WTC11 (cell line): Measurements from ENCODE around the gene HDX. TPM values are rescaled to one million over a fixed set of nuclear protein-coding genes. Genes with fewer than 3 reads are reported as not detected.

ENCODE experiments used
- ATAC-seq: fragments of 200-7000 bp; cut with Tn5 transposase; 2 replicates; pipeline ENCODE4 v1.10.0; 2021; ENCODE audit warnings: mild to moderate bottlenecking, moderate library complexity
- CTCF ChIA-PET: fragments of 300-600 bp; sonication (Branson Sonifier 250); formaldehyde crosslinking; loops from one replicate; lab custom pipeline; 2021; ENCODE audit warnings: antibody characterized with exemption; lab: Charles Lee
- POLR2A ChIA-PET: fragments of 350-600 bp; sonication (Branson Sonifier 250); formaldehyde crosslinking; loops from one replicate; lab custom pipeline; 2021; ENCODE audit warnings: antibody characterized with exemption; lab: Charles Lee
- DNase-seq: peaks from one replicate; pipeline ENCODE4 v3.0.0; 2021; ENCODE audit warnings: low spot score
- H3K27ac Mint-ChIP-seq: 2 replicates; pipeline ENCODE4 v1.8.0; 2021; ENCODE audit warnings: mixed read lengths
- H3K27me3 Mint-ChIP-seq: 2 replicates; pipeline ENCODE4 v1.8.0; 2021; ENCODE audit warnings: low read depth, mild to moderate bottlenecking, moderate library complexity, mixed read lengths
- H3K36me3 Mint-ChIP-seq: 2 replicates; pipeline ENCODE4 v1.8.0; 2021; ENCODE audit warnings: mixed read lengths
- H3K4me1 Mint-ChIP-seq: 2 replicates; pipeline ENCODE4 v1.8.0; 2022; ENCODE audit warnings: mixed read lengths
- H3K4me3 Mint-ChIP-seq: 2 replicates; pipeline ENCODE4 v1.8.0; 2021; ENCODE audit warnings: mild to moderate bottlenecking, moderate library complexity, mixed read lengths
- H3K9me3 Mint-ChIP-seq: 2 replicates; pipeline ENCODE4 v1.8.0; 2021; ENCODE audit warnings: mixed read lengths
- CBFB ChIP-seq: sonication (generic); formaldehyde crosslinking; IDR thresholded peaks from 2 replicates; pipeline ENCODE4 v1.8.1; 2022; ENCODE audit warnings: mild to moderate bottlenecking, low read depth, missing genetic modification reagents
- ESRRA ChIP-seq: sonication (generic); formaldehyde crosslinking; IDR thresholded peaks from 2 replicates; pipeline ENCODE4 v1.8.1; 2022; ENCODE audit warnings: mild to moderate bottlenecking, missing genetic modification reagents, borderline replicate concordance
- ETV6 ChIP-seq: sonication (generic); formaldehyde crosslinking; IDR thresholded peaks from 2 replicates; pipeline ENCODE4 v1.8.1; 2022; ENCODE audit warnings: mild to moderate bottlenecking, missing genetic modification reagents
- FOXP1 ChIP-seq: sonication (generic); formaldehyde crosslinking; IDR thresholded peaks from 2 replicates; pipeline ENCODE4 v1.8.0; 2022; ENCODE audit warnings: missing genetic modification reagents, mild to moderate bottlenecking, moderate library complexity, borderline replicate concordance
- HMGA2 ChIP-seq: fragments of 250-450 bp; sonication (Bioruptor Pico); IDR thresholded peaks from 2 replicates; pipeline ENCODE4 v1.4.0; 2021; ENCODE audit warnings: mild to moderate bottlenecking, moderate library complexity
- IRF2 ChIP-seq: sonication (generic); formaldehyde crosslinking; IDR thresholded peaks from 2 replicates; pipeline ENCODE4 v1.8.0; 2022; ENCODE audit warnings: low read depth, missing genetic modification reagents, borderline replicate concordance
- NFE2L1 ChIP-seq: sonication (generic); formaldehyde crosslinking; IDR thresholded peaks from 2 replicates; pipeline ENCODE4 v1.8.1; 2023; ENCODE audit warnings: missing genetic modification reagents
- RELA ChIP-seq: sonication (generic); formaldehyde crosslinking; IDR thresholded peaks from 2 replicates; pipeline ENCODE4 v1.8.1; 2022; ENCODE audit warnings: missing genetic modification reagents, mild to moderate bottlenecking, borderline replicate concordance
- ZNF423 ChIP-seq: fragments of 250-450 bp; sonication (Bioruptor Pico); IDR thresholded peaks from 2 replicates; pipeline ENCODE4 v2.1.2; 2022; ENCODE audit warnings: mild to moderate bottlenecking, moderate library complexity
- ZNF671 ChIP-seq: fragments of 250-450 bp; sonication (Bioruptor Pico); IDR thresholded peaks from 2 replicates; pipeline ENCODE4 v1.8.0; 2021; ENCODE audit warnings: mild to moderate bottlenecking
- total RNA-seq: library from RNA; stranded (reverse); gene quantifications from 3 replicates; pipeline ENCODE4 v1.2.3, GENCODE V29; 2021
- TF ChIP-seq, protein P1 (sequence below): sonication (generic); formaldehyde crosslinking; IDR thresholded peaks from 2 replicates; pipeline ENCODE4 v1.8.1; 2023; ENCODE audit warnings: mild to moderate bottlenecking, moderate library complexity, missing genetic modification reagents
- TF ChIP-seq, protein P2 (sequence below): sonication (generic); formaldehyde crosslinking; IDR thresholded peaks from 2 replicates; pipeline ENCODE4 v1.8.0; 2023; ENCODE audit warnings: missing genetic modification reagents
- TF ChIP-seq, protein P3 (sequence below): fragments of 200-600 bp; IDR thresholded peaks from 2 replicates; pipeline ENCODE4 v1.8.0; 2022; ENCODE audit warnings: antibody characterized with exemption
- TF ChIP-seq, protein P4 (sequence below): sonication (generic); formaldehyde crosslinking; IDR thresholded peaks from 2 replicates; pipeline ENCODE4 v1.8.0; 2022; ENCODE audit warnings: mild to moderate bottlenecking, missing genetic modification reagents
- TF ChIP-seq, protein P5 (sequence below): sonication (generic); formaldehyde crosslinking; conservative IDR thresholded peaks from 2 replicates; pipeline ENCODE4 v1.8.1; 2023; ENCODE audit warnings: mild to moderate bottlenecking, low read depth, missing genetic modification reagents, moderate library complexity
- TF ChIP-seq, protein P6 (sequence below): sonication (generic); formaldehyde crosslinking; IDR thresholded peaks from 2 replicates; pipeline ENCODE4 v1.8.1; 2022; ENCODE audit warnings: missing genetic modification reagents, borderline replicate concordance
- TF ChIP-seq, protein P7 (sequence below): sonication (generic); formaldehyde crosslinking; conservative IDR thresholded peaks from 2 replicates; pipeline ENCODE4 v1.8.1; 2022; ENCODE audit warnings: mild to moderate bottlenecking, missing genetic modification reagents
- TF ChIP-seq, protein P8 (sequence below): sonication (generic); formaldehyde crosslinking; IDR thresholded peaks from 2 replicates; pipeline ENCODE4 v1.8.1; 2023; ENCODE audit warnings: mild to moderate bottlenecking, missing genetic modification reagents, moderate library complexity
- TF ChIP-seq, protein P9 (sequence below): sonication (generic); formaldehyde crosslinking; IDR thresholded peaks from 2 replicates; pipeline ENCODE4 v1.8.0; 2022; ENCODE audit warnings: mild to moderate bottlenecking, missing genetic modification reagents

The HDX gene
- total RNA-seq, 1 experiment from 2014 or later, result 6.3 TPM

DNA sequence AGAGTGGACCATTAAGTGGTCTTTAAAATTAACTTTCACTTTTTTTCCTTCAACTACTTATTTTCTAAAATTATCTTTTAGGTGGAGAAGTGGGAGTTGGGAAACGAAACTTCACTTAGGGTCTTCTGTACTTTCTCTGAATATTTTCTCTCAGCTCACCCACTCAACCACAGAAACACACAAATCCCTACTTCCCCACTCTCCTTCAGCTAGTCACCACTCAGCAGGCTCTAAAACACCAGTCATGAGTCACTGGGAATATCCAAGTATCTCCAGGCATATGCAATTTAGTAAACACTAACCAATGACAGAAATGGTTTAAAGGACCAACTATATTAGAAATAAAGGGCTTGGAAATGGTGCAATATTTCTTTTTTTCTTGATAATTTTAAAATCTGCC is 161.3 kb downstream of the HDX start:
- ChIA-PET POLR2A (no interaction called here), CTCF (interaction anchor here (0.9 kb wide), 1 partner anchor 294 kb away, joined by 3 read pairs; no protein-coding TSS in a partner anchor)
- ATAC-seq (no peak), DNase-seq (no peak)
- no peaks in the 10 kb centered on the region for H3K9me3 Mint-ChIP-seq
- TF ChIP-seq ZNF423 (CRISPR knock-in tag) (no peak), IRF2 (CRISPR knock-in tag) (no peak)
- TF ChIP-seq, protein P1, sequence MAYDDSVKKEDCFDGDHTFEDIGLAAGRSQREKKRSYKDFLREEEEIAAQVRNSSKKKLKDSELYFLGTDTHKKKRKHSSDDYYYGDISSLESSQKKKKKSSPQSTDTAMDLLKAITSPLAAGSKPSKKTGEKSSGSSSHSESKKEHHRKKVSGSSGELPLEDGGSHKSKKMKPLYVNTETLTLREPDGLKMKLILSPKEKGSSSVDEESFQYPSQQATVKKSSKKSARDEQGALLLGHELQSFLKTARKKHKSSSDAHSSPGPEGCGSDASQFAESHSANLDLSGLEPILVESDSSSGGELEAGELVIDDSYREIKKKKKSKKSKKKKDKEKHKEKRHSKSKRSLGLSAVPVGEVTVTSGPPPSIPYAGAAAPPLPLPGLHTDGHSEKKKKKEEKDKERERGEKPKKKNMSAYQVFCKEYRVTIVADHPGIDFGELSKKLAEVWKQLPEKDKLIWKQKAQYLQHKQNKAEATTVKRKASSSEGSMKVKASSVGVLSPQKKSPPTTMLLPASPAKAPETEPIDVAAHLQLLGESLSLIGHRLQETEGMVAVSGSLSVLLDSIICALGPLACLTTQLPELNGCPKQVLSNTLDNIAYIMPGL, result no peak
- H3K36me3 Mint-ChIP-seq, result no peaks in the 10 kb centered on the region
- H3K27ac Mint-ChIP-seq, result no peak overlapping the region
- no peaks in the 10 kb centered on the region for H3K27me3 Mint-ChIP-seq
- H3K4me1 Mint-ChIP-seq, result peaks cover 21% of the 10 kb centered on the region
- no peak overlapping the region for H3K4me3 Mint-ChIP-seq

DNA sequence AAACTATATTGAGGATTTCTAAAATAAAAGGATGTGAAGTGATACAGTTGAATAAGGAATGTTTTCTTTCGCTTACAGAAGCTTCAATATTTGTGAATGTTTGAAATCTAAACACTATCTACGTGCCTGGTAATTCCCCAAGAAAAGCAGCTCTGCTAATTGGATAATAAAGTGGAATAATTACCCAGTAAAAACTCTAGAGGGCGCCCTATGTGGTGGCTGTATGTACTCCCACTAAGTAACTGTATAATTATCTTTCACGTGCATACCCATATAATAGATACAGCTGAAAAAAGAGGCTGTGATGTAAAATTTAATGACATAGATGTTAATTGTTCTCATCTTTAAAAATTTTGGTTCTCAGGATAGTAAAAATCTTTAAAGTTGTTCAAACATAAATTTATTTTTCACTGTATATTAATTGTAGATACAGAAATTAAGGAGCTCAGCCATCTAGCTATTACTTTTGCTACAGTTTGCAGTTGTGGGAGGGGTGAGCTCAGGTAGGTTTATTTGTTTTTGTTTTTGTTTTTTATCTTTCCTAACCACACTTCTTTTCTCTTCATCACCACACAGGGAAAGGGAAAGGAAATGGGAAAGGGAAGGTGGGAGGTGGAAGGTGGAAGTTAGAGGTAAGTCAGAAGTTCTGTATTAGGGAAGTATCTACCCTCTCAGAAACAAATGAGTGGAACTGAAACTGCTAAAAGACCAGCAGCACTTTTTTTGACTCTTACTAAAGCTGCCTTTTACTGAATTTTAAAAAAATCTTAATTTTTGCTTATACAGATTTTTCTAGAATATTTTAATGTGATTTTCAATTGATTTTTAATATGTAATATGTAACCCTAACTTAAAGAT is 162.5 kb downstream of the HDX start:
- DNase-seq, result no peak
- ChIA-PET POLR2A (no interaction called here), CTCF (interaction anchor here (0.6 to 1.3 kb wide), 11 partner anchors 9 to 541 kb away, joined by 3 to 7 read pairs (median 4); no protein-coding TSS in a partner anchor)
- peaks cover 26% of the 10 kb centered on the region for H3K4me1 Mint-ChIP-seq
- no peak overlapping the region for H3K27ac Mint-ChIP-seq
- H3K27me3 Mint-ChIP-seq, result no peaks in the 10 kb centered on the region
- H3K36me3 Mint-ChIP-seq, result no peaks in the 10 kb centered on the region
- TF ChIP-seq, protein P2, sequence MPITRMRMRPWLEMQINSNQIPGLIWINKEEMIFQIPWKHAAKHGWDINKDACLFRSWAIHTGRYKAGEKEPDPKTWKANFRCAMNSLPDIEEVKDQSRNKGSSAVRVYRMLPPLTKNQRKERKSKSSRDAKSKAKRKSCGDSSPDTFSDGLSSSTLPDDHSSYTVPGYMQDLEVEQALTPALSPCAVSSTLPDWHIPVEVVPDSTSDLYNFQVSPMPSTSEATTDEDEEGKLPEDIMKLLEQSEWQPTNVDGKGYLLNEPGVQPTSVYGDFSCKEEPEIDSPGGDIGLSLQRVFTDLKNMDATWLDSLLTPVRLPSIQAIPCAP (CRISPR knock-in tag), result no peak
- TF ChIP-seq, protein P3, sequence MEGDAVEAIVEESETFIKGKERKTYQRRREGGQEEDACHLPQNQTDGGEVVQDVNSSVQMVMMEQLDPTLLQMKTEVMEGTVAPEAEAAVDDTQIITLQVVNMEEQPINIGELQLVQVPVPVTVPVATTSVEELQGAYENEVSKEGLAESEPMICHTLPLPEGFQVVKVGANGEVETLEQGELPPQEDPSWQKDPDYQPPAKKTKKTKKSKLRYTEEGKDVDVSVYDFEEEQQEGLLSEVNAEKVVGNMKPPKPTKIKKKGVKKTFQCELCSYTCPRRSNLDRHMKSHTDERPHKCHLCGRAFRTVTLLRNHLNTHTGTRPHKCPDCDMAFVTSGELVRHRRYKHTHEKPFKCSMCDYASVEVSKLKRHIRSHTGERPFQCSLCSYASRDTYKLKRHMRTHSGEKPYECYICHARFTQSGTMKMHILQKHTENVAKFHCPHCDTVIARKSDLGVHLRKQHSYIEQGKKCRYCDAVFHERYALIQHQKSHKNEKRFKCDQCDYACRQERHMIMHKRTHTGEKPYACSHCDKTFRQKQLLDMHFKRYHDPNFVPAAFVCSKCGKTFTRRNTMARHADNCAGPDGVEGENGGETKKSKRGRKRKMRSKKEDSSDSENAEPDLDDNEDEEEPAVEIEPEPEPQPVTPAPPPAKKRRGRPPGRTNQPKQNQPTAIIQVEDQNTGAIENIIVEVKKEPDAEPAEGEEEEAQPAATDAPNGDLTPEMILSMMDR, result peak; percentile 66
- TF ChIP-seq ETV6, result no peak
- TF ChIP-seq, protein P4, sequence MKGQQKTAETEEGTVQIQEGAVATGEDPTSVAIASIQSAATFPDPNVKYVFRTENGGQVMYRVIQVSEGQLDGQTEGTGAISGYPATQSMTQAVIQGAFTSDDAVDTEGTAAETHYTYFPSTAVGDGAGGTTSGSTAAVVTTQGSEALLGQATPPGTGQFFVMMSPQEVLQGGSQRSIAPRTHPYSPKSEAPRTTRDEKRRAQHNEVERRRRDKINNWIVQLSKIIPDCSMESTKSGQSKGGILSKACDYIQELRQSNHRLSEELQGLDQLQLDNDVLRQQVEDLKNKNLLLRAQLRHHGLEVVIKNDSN (CRISPR knock-in tag), result no peak
- ATAC-seq, result peak; percentile 43; the same call in 1 of the 2 replicates
- no peaks in the 10 kb centered on the region for H3K9me3 Mint-ChIP-seq
- H3K4me3 Mint-ChIP-seq, result no peak overlapping the region

DNA sequence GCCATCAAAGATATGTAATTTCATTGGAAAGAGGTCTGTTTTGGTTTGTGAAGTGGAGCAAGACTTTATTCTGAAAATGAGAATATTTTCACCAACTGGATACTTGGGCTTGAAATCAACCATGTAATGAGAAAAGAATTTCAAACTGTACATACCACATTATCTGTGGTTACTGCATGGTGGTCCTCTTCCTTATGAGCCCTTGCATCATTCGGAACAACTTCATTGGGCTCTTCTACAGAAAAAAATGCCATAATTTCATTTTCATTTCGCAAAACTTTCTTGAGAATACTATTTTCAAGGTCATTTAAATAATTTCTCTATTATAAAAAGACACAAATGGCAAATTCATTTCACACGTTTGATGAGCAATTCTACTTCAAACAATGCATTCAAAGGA is 165.6 kb downstream of the HDX start:
- Mint-ChIP-seq H3K27ac (no peak overlapping the region), H3K36me3 (no peaks in the 10 kb centered on the region), H3K4me1 (peaks cover 30% of the 10 kb centered on the region), H3K9me3 (no peaks in the 10 kb centered on the region), H3K27me3 (no peaks in the 10 kb centered on the region), H3K4me3 (no peak overlapping the region)
- ChIA-PET POLR2A (no interaction called here), CTCF (no interaction called here)
- ATAC-seq (no peak), DNase-seq (no peak)
- TF ChIP-seq, protein P5, sequence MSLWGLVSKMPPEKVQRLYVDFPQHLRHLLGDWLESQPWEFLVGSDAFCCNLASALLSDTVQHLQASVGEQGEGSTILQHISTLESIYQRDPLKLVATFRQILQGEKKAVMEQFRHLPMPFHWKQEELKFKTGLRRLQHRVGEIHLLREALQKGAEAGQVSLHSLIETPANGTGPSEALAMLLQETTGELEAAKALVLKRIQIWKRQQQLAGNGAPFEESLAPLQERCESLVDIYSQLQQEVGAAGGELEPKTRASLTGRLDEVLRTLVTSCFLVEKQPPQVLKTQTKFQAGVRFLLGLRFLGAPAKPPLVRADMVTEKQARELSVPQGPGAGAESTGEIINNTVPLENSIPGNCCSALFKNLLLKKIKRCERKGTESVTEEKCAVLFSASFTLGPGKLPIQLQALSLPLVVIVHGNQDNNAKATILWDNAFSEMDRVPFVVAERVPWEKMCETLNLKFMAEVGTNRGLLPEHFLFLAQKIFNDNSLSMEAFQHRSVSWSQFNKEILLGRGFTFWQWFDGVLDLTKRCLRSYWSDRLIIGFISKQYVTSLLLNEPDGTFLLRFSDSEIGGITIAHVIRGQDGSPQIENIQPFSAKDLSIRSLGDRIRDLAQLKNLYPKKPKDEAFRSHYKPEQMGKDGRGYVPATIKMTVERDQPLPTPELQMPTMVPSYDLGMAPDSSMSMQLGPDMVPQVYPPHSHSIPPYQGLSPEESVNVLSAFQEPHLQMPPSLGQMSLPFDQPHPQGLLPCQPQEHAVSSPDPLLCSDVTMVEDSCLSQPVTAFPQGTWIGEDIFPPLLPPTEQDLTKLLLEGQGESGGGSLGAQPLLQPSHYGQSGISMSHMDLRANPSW, result no peak
- TF ChIP-seq, protein P6, sequence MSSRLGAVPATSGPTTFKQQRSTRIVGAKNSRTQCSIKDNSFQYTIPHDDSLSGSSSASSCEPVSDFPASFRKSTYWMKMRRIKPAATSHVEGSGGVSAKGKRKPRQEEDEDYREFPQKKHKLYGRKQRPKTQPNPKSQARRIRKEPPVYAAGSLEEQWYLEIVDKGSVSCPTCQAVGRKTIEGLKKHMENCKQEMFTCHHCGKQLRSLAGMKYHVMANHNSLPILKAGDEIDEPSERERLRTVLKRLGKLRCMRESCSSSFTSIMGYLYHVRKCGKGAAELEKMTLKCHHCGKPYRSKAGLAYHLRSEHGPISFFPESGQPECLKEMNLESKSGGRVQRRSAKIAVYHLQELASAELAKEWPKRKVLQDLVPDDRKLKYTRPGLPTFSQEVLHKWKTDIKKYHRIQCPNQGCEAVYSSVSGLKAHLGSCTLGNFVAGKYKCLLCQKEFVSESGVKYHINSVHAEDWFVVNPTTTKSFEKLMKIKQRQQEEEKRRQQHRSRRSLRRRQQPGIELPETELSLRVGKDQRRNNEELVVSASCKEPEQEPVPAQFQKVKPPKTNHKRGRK (CRISPR knock-in tag), result no peak
- TF ChIP-seq, protein P7, sequence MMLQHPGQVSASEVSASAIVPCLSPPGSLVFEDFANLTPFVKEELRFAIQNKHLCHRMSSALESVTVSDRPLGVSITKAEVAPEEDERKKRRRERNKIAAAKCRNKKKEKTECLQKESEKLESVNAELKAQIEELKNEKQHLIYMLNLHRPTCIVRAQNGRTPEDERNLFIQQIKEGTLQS, result no peak
- no peak for TF ChIP-seq CBFB
- no peak for TF ChIP-seq ESRRA (CRISPR knock-in tag)
- no peak for TF ChIP-seq ZNF671 (CRISPR knock-in tag)
- TF ChIP-seq RELA (CRISPR knock-in tag), result no peak
- TF ChIP-seq NFE2L1 (CRISPR knock-in tag), result no peak
- no peak for TF ChIP-seq FOXP1 (CRISPR knock-in tag)
- TF ChIP-seq, protein P8, sequence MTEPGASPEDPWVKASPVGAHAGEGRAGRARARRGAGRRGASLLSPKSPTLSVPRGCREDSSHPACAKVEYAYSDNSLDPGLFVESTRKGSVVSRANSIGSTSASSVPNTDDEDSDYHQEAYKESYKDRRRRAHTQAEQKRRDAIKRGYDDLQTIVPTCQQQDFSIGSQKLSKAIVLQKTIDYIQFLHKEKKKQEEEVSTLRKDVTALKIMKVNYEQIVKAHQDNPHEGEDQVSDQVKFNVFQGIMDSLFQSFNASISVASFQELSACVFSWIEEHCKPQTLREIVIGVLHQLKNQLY (CRISPR knock-in tag), result no peak
- TF ChIP-seq, protein P9, sequence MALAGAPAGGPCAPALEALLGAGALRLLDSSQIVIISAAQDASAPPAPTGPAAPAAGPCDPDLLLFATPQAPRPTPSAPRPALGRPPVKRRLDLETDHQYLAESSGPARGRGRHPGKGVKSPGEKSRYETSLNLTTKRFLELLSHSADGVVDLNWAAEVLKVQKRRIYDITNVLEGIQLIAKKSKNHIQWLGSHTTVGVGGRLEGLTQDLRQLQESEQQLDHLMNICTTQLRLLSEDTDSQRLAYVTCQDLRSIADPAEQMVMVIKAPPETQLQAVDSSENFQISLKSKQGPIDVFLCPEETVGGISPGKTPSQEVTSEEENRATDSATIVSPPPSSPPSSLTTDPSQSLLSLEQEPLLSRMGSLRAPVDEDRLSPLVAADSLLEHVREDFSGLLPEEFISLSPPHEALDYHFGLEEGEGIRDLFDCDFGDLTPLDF (CRISPR knock-in tag), result no peak
- TF ChIP-seq HMGA2 (CRISPR knock-in tag), result no peak
